ENCODE measurements around the gene CNTN2.

Gene CNTN2

GRCh38 chr1:205072286-205072685, 29.3 kb downstream of the CNTN2 start:
- DNase-seq (no peak), ATAC-seq (no peak)
- Mint-ChIP-seq H3K4me1 (no peaks in the 10 kb centered on the region), H3K27me3 (no peaks in the 10 kb centered on the region), H3K4me3 (no peak overlapping the region), H3K9me3 (no peaks in the 10 kb centered on the region), H3K27ac (no peak overlapping the region)

GRCh38 chr1:205072881-205073280, 29.9 kb downstream of the CNTN2 start:
- no peaks in the 10 kb centered on the region for H3K9me3 Mint-ChIP-seq
- H3K27me3 Mint-ChIP-seq = no peaks in the 10 kb centered on the region
- H3K4me1 Mint-ChIP-seq = no peaks in the 10 kb centered on the region
- H3K4me3 Mint-ChIP-seq = no peak overlapping the region
- ATAC-seq (no peak), DNase-seq (no peak)
- no peak overlapping the region for H3K27ac Mint-ChIP-seq

GRCh38 chr1:205073511-205073910, 30.5 kb downstream of the CNTN2 start:
- no peaks in the 10 kb centered on the region for H3K4me1 Mint-ChIP-seq
- H3K9me3 Mint-ChIP-seq = no peaks in the 10 kb centered on the region
- DNase-seq (no peak), ATAC-seq (no peak)
- H3K27me3 Mint-ChIP-seq = no peaks in the 10 kb centered on the region
- no peak overlapping the region for H3K4me3 Mint-ChIP-seq
- no peak overlapping the region for H3K27ac Mint-ChIP-seq

GRCh38 chr1:205074084-205074483, 31.1 kb downstream of the CNTN2 start:
- no peaks in the 10 kb centered on the region for H3K27me3 Mint-ChIP-seq
- ATAC-seq = no peak
- no peaks in the 10 kb centered on the region for H3K9me3 Mint-ChIP-seq
- DNase-seq = no peak
- no peaks in the 10 kb centered on the region for H3K4me1 Mint-ChIP-seq
- H3K4me3 Mint-ChIP-seq = no peak overlapping the region
- H3K27ac Mint-ChIP-seq = peak overlapping the region in 1 of 2 donors; percentile 34

GRCh38 chr1:205074513-205074912, 31.5 kb downstream of the CNTN2 start:
- DNase-seq (no peak), ATAC-seq (no peak)
- no peaks in the 10 kb centered on the region for H3K9me3 Mint-ChIP-seq
- H3K27ac Mint-ChIP-seq = no peak overlapping the region
- no peaks in the 10 kb centered on the region for H3K27me3 Mint-ChIP-seq
- no peaks in the 10 kb centered on the region for H3K4me1 Mint-ChIP-seq
- H3K4me3 Mint-ChIP-seq = no peak overlapping the region

GRCh38 chr1:205075642-205076155, 32.7 kb downstream of the CNTN2 start:
- ATAC-seq = no peak
- no peak overlapping the region for H3K4me3 Mint-ChIP-seq

GRCh38 chr1:205076245-205076761, 33.3 kb downstream of the CNTN2 start:
- no peak for DNase-seq
- H3K9me3 Mint-ChIP-seq = no peaks in the 10 kb centered on the region

More at GRCh38 chr1:205075642-205076155, 32.7 kb downstream of the CNTN2 start:
- no peaks in the 10 kb centered on the region for H3K4me1 Mint-ChIP-seq
- H3K9me3 Mint-ChIP-seq = no peaks in the 10 kb centered on the region
- H3K27ac Mint-ChIP-seq = no peak overlapping the region
- no peaks in the 10 kb centered on the region for H3K27me3 Mint-ChIP-seq
- no peak for DNase-seq

GRCh38 chr1:205077158-205077933, 34.3 kb downstream of the CNTN2 start:
- Mint-ChIP-seq H3K27ac (no peak overlapping the region), H3K4me1 (no peaks in the 10 kb centered on the region), H3K27me3 (no peaks in the 10 kb centered on the region), H3K9me3 (no peaks in the 10 kb centered on the region), H3K4me3 (no peak overlapping the region)
- DNase-seq = no peak
- ATAC-seq = no peak

More at GRCh38 chr1:205076245-205076761, 33.3 kb downstream of the CNTN2 start:
- Mint-ChIP-seq H3K27ac (no peak overlapping the region), H3K4me1 (no peaks in the 10 kb centered on the region), H3K27me3 (no peaks in the 10 kb centered on the region), H3K4me3 (no peak overlapping the region)
- ATAC-seq = no peak

GRCh38 chr1:205077934-205078311, 34.9 kb downstream of the CNTN2 start:
- DNase-seq (no peak), ATAC-seq (no peak)
- H3K27ac Mint-ChIP-seq = no peak overlapping the region

GRCh38 chr1:205082431-205082830, 39.4 kb downstream of the CNTN2 start:
- Mint-ChIP-seq H3K27me3 (no peaks in the 10 kb centered on the region), H3K9me3 (no peaks in the 10 kb centered on the region), H3K27ac (no peak overlapping the region), H3K4me3 (no peak overlapping the region), H3K4me1 (no peaks in the 10 kb centered on the region)
- no peak for DNase-seq
- no peak for ATAC-seq

More at GRCh38 chr1:205077934-205078311, 34.9 kb downstream of the CNTN2 start:
- no peak overlapping the region for H3K4me3 Mint-ChIP-seq
- no peaks in the 10 kb centered on the region for H3K9me3 Mint-ChIP-seq
- no peaks in the 10 kb centered on the region for H3K4me1 Mint-ChIP-seq
- H3K27me3 Mint-ChIP-seq = no peaks in the 10 kb centered on the region

GRCh38 chr1:205084360-205084759, 41.3 kb downstream of the CNTN2 start, which contains the start of gene TMEM81:
TMEM81 (minus strand) TSS chr1:205084460; CDS start chr1:205084320, 140 bp downstream.
- no peaks in the 10 kb centered on the region for H3K9me3 Mint-ChIP-seq
- ATAC-seq = no peak
- H3K27ac Mint-ChIP-seq = peak within 1 kb of the TSS; percentile 20 to 30

GRCh38 chr1:205088341-205088740, 45.3 kb downstream of the CNTN2 start:
- Mint-ChIP-seq H3K9me3 (no peaks in the 10 kb centered on the region), H3K4me1 (no peaks in the 10 kb centered on the region), H3K27ac (no peak overlapping the region), H3K4me3 (no peak overlapping the region), H3K27me3 (no peaks in the 10 kb centered on the region)
- ATAC-seq (no peak), DNase-seq (no peak)

More at GRCh38 chr1:205084360-205084759, 41.3 kb downstream of the CNTN2 start, which contains the start of gene TMEM81:
- Mint-ChIP-seq H3K27me3 (no peaks in the 10 kb centered on the region), H3K4me1 (no peaks in the 10 kb centered on the region), H3K4me3 (no peak within 1 kb of the TSS)
- DNase-seq = no peak

- ATAC-seq (no peak), DNase-seq (no peak)
- no peaks in the 10 kb centered on the region for H3K27me3 Mint-ChIP-seq
- no peaks in the 10 kb centered on the region for H3K9me3 Mint-ChIP-seq
- peak overlapping the region in 1 of 2 donors; percentile 27 for H3K27ac Mint-ChIP-seq
- H3K4me3 Mint-ChIP-seq = no peak overlapping the region
- no peaks in the 10 kb centered on the region for H3K4me1 Mint-ChIP-seq
Observed at GRCh38 chr1:205091043-205091740, 48.2 kb downstream of the CNTN2 start.

GRCh38 chr1:205095422-205095821, 52.4 kb downstream of the CNTN2 start:
- no peaks in the 10 kb centered on the region for H3K9me3 Mint-ChIP-seq
- H3K4me3 Mint-ChIP-seq = no peak overlapping the region
- DNase-seq (no peak), ATAC-seq (no peak)
- no peaks in the 10 kb centered on the region for H3K27me3 Mint-ChIP-seq
- no peaks in the 10 kb centered on the region for H3K4me1 Mint-ChIP-seq
- H3K27ac Mint-ChIP-seq = no peak overlapping the region

- H3K4me1 Mint-ChIP-seq = no peaks in the 10 kb centered on the region
- H3K27ac Mint-ChIP-seq = no peak overlapping the region
Observed at GRCh38 chr1:205098242-205098641, 55.2 kb downstream of the CNTN2 start.

GRCh38 chr1:205102404-205102803, 59.4 kb downstream of the CNTN2 start:
- Mint-ChIP-seq H3K27ac (no peak overlapping the region), H3K4me3 (no peak overlapping the region), H3K9me3 (no peaks in the 10 kb centered on the region), H3K4me1 (no peaks in the 10 kb centered on the region), H3K27me3 (no peaks in the 10 kb centered on the region)
- no peak for ATAC-seq
- DNase-seq = no peak

More at GRCh38 chr1:205098242-205098641, 55.2 kb downstream of the CNTN2 start:
- Mint-ChIP-seq H3K27me3 (no peaks in the 10 kb centered on the region), H3K9me3 (no peaks in the 10 kb centered on the region), H3K4me3 (no peak overlapping the region)
- ATAC-seq = no peak
- DNase-seq = no peak
